SJSA1 (cell line): ENCODE results near the gene FAM117B. TPM values are rescaled to one million over a fixed set of nuclear protein-coding genes. Genes with fewer than 3 reads are reported as not detected.
"Not testable (repeated sequence)": the region's sequence is repeated elsewhere in the genome, so short reads cannot be mapped to it uniquely, and the experiment has no call there.

Experiments used
- DNase-seq, 2 experiments: peaks; one replicate each; pipeline ENCODE4 v3.0.0-alpha.2; 2015 to 2020; ENCODE audit warnings: low spot score in 2 of 2, low read depth in 1 of 2
- H3K27ac ChIP-seq: fragments of 250-450 bp; sonication (Bioruptor Pico); 2 replicates; pipeline ENCODE4 v1.5.1; 2020; ENCODE audit warnings: mild to moderate bottlenecking, moderate library complexity
- H3K27me3 ChIP-seq: fragments of 250-450 bp; sonication (Bioruptor Pico); replicated peaks from 2 replicates; pipeline ENCODE4 v1.5.1; 2020; ENCODE audit warnings: mild to moderate bottlenecking, moderate library complexity
- H3K36me3 ChIP-seq: fragments of 250-450 bp; sonication (Bioruptor Pico); 2 replicates; pipeline ENCODE4 v1.5.1; 2020; ENCODE audit warnings: mild to moderate bottlenecking
- H3K4me1 ChIP-seq: fragments of 250-450 bp; sonication (Bioruptor Pico); replicated peaks from 2 replicates; pipeline ENCODE4 v1.6.1; 2021; ENCODE audit warnings: mild to moderate bottlenecking
- H3K4me3 ChIP-seq: fragments of 250-450 bp; sonication (Bioruptor Pico); 2 replicates; pipeline ENCODE4 v1.5.1; 2020; ENCODE audit warnings: mild to moderate bottlenecking
- H3K9me3 ChIP-seq: fragments of 250-450 bp; sonication (Bioruptor Pico); replicated peaks from 2 replicates; pipeline ENCODE4 v1.5.1; 2020; ENCODE audit warnings: mild to moderate bottlenecking
- total RNA-seq: library from RNA; depleted of rRNA; stranded (reverse); fragments of >200 nt; shearing (Covaris generic); gene quantifications from 2 replicates; pipeline ENCODE4 v1.2.3, GENCODE V29; 2014; rRNA removed

Gene FAM117B
- total RNA-seq, 1 experiment from 2014 or later = 0.26 TPM

GRCh38 chr2:202805911-202806310 is 171.1 kb downstream of the FAM117B start:
- DNase-seq, H3K4me3 ChIP-seq, H3K27me3 ChIP-seq, H3K9me3 ChIP-seq, H3K27ac ChIP-seq, H3K36me3 ChIP-seq, H3K4me1 ChIP-seq: not testable (repeated sequence)

GRCh38 chr2:202807431-202808138 is 172.8 kb downstream of the FAM117B start:
- H3K4me3 ChIP-seq, H3K36me3 ChIP-seq, H3K27me3 ChIP-seq, H3K9me3 ChIP-seq, DNase-seq, H3K27ac ChIP-seq, H3K4me1 ChIP-seq: not testable (repeated sequence)

GRCh38 chr2:202808754-202809153 is 174.0 kb downstream of the FAM117B start:
- H3K27me3 ChIP-seq = no peaks in the 10 kb centered on the region

GRCh38 chr2:202813387-202813786 is 178.6 kb downstream of the FAM117B start:
- Histone ChIP-seq H3K9me3 (no peaks in the 10 kb centered on the region), H3K27me3 (no peaks in the 10 kb centered on the region), H3K27ac (no peak overlapping the region), H3K4me3 (no peak overlapping the region), H3K36me3 (no peaks in the 10 kb centered on the region), H3K4me1 (no peaks in the 10 kb centered on the region)
- no peak for DNase-seq

More at GRCh38 chr2:202808754-202809153, 174.0 kb downstream of the FAM117B start:
- Histone ChIP-seq H3K4me3 (no peak overlapping the region), H3K4me1 (no peaks in the 10 kb centered on the region), H3K36me3 (no peaks in the 10 kb centered on the region), H3K9me3 (no peaks in the 10 kb centered on the region), H3K27ac (no peak overlapping the region)
- no peak for DNase-seq

- Histone ChIP-seq H3K27ac (no peak overlapping the region), H3K4me1 (no peaks in the 10 kb centered on the region), H3K9me3 (no peaks in the 10 kb centered on the region), H3K27me3 (no peaks in the 10 kb centered on the region), H3K36me3 (no peaks in the 10 kb centered on the region), H3K4me3 (no peak overlapping the region)
- DNase-seq = no peak
Measured at GRCh38 chr2:202814226-202814625, 179.5 kb downstream of the FAM117B start.

GRCh38 chr2:202815548-202816360 is 181.0 kb downstream of the FAM117B start:
- Histone ChIP-seq H3K27me3 (no peaks in the 10 kb centered on the region), H3K9me3 (no peaks in the 10 kb centered on the region), H3K4me3 (no peak overlapping the region), H3K27ac (no peak overlapping the region), H3K36me3 (no peaks in the 10 kb centered on the region), H3K4me1 (no peaks in the 10 kb centered on the region)
- DNase-seq = no peak

- no peaks in the 10 kb centered on the region for H3K27me3 ChIP-seq
- no peaks in the 10 kb centered on the region for H3K36me3 ChIP-seq
- no peak overlapping the region for H3K4me3 ChIP-seq
- no peak overlapping the region for H3K27ac ChIP-seq
- no peaks in the 10 kb centered on the region for H3K9me3 ChIP-seq
- H3K4me1 ChIP-seq = no peaks in the 10 kb centered on the region
- DNase-seq = no peak
Measured at GRCh38 chr2:202817771-202818170, 183.0 kb downstream of the FAM117B start.

- no peaks in the 10 kb centered on the region for H3K4me1 ChIP-seq
- H3K27ac ChIP-seq = no peak overlapping the region
- DNase-seq = no peak
- H3K27me3 ChIP-seq = no peaks in the 10 kb centered on the region
- H3K9me3 ChIP-seq = no peaks in the 10 kb centered on the region
- no peak overlapping the region for H3K4me3 ChIP-seq
- H3K36me3 ChIP-seq = no peaks in the 10 kb centered on the region
Measured at GRCh38 chr2:202818321-202818720, 183.6 kb downstream of the FAM117B start.

Other genes starting within 250 kb of the FAM117B start
- 2.0 and 3.4 TPM in 2 replicates for gene ICA1L, start 236.8 kb downstream of the FAM117B start, total RNA-seq